HCT116 (cell line): ENCODE data around the gene GRK5. TPM values are rescaled to one million over a fixed set of nuclear protein-coding genes. Genes with fewer than 3 reads are reported as not detected.

Experiments used
- ATAC-seq: fragments of 200-7000 bp; cut with Tn5 transposase; 2 replicates; pipeline ENCODE4 v1.9.1; 2020; ENCODE audit warnings: mild to moderate bottlenecking, moderate library complexity
- BruUV-seq: library from RNA; stranded (reverse); fragments of 400-500 nt; replicated peaks from 2 replicates; lab custom pipeline; 2021; lab: Mats Ljungman, UMichigan
- CTCF ChIA-PET: fragments of 300-600 bp; sonication (Branson Sonifier 250); formaldehyde crosslinking; loops from one replicate; lab custom pipeline; 2021; ENCODE audit warnings: antibody characterized with exemption; lab: Charles Lee
- POLR2A ChIA-PET: fragments of 300-600, 350-600 bp; sonication (Branson Sonifier 250); formaldehyde crosslinking; loops from one replicate; lab custom pipeline; 2021; ENCODE audit warnings: antibody characterized with exemption; lab: Charles Lee
- RAD21 ChIA-PET, 2 experiments: fragments of 300-600 bp; sonication (Branson Sonifier 250); formaldehyde crosslinking; loops; one replicate each; lab custom pipeline; 2023; ENCODE audit warnings: low total read pairs in 2 of 2; ENCODE audit not compliant: uncharacterized antibody in 2 of 2, unreplicated experiment in 2 of 2, low non-redundant PET in 1 of 2; lab: Charles Lee
- DNase-seq: peaks from one replicate; pipeline ENCODE4 v3.0.0-alpha.2; 2010; ENCODE audit warnings: low read depth, low spot score
- H2AFZ ChIP-seq: fragments of 200-600 bp; shearing (Covaris generic), sonication (generic); 2 replicates; pipeline ENCODE4 v1.6.1; 2017; ENCODE audit warnings: low read depth, mixed run types, mixed read lengths, antibody characterized with exemption, low read length; ENCODE audit not compliant: poor library complexity, severe bottlenecking
- H3K27ac ChIP-seq: 2 replicates; pipeline ENCODE4 v1.5.1; 2012; ENCODE audit warnings: low read depth, low read length
- H3K27me3 ChIP-seq: fragments of 200-600 bp; sonication (generic); 2 replicates; pipeline ENCODE4 v1.6.1; 2016; ENCODE audit warnings: mixed run types, low read length, mixed read lengths; ENCODE audit not compliant: insufficient read depth
- H3K36me3 ChIP-seq, 2 experiments: fragments of 200-500 bp in 1 of 2; fragments of 200-600 bp in 1 of 2; sonication (Bioruptor generic) in 1 of 2; sonication (generic) in 1 of 2; 2 replicates each; pipeline versions ENCODE4 v1.5.1 to v1.6.1; 2014 to 2016; ENCODE audit warnings: low read length in 2 of 2, inconsistent platforms in 1 of 2, mixed read lengths in 1 of 2, mixed run types in 1 of 2; ENCODE audit not compliant: insufficient read depth in 2 of 2, control insufficient read depth in 1 of 2
- H3K4me1 ChIP-seq, 2 experiments: fragments of 200-600 bp in 1 of 2; sonication (generic) in 1 of 2; 2 replicates each; pipeline versions ENCODE4 v1.5.1 to v1.6.1; 2012 to 2017; ENCODE audit warnings: low read length in 2 of 2, inconsistent platforms in 1 of 2, mild to moderate bottlenecking in 1 of 2, mixed read lengths in 1 of 2, mixed run types in 1 of 2, moderate library complexity in 1 of 2; ENCODE audit not compliant: insufficient read depth in 2 of 2, control insufficient read depth in 1 of 2
- H3K4me2 ChIP-seq: fragments of 200-600 bp; sonication (generic); 2 replicates; pipeline ENCODE4 v1.6.1; 2017; ENCODE audit warnings: mixed run types, low read length, mixed read lengths
- H3K4me3 ChIP-seq, 2 experiments: fragments of 200-600 bp in 1 of 2; sonication (generic) in 1 of 2; replicated peaks in 1 of 2; 2 replicates each; pipeline ENCODE4 v1.5.1; 2011 to 2016; ENCODE audit warnings: low read length in 2 of 2, control low read depth in 1 of 2, low read depth in 1 of 2, mild to moderate bottlenecking in 1 of 2, mixed read lengths in 1 of 2, mixed run types in 1 of 2
- H3K79me2 ChIP-seq: fragments of 200-600 bp; sonication (generic); 2 replicates; pipeline ENCODE4 v1.6.1; 2017; ENCODE audit warnings: mild to moderate bottlenecking, mixed run types, low read length, moderate library complexity, mixed read lengths; ENCODE audit not compliant: insufficient read depth
- H3K9ac ChIP-seq: fragments of 200-600 bp; sonication (generic); 2 replicates; pipeline ENCODE4 v1.6.1; 2016; ENCODE audit warnings: low read length, mixed read lengths
- H3K9me2 ChIP-seq: fragments of 200-600 bp; sonication (generic), shearing (Covaris generic); 2 replicates; pipeline ENCODE4 v1.6.1; 2017; ENCODE audit warnings: mixed run types, mild to moderate bottlenecking, moderate library complexity; ENCODE audit not compliant: insufficient read depth
- H3K9me3 ChIP-seq, 2 experiments: fragments of 200-500 bp in 1 of 2; fragments of 200-600 bp in 1 of 2; sonication (Bioruptor generic) in 1 of 2; sonication (generic) in 1 of 2; 2 replicates each; pipeline ENCODE4 v1.6.1; 2014 to 2017; ENCODE audit warnings: low read length in 2 of 2, mixed read lengths in 2 of 2, inconsistent platforms in 1 of 2, low read depth in 1 of 2, mild to moderate bottlenecking in 1 of 2, mixed run types in 1 of 2, moderate library complexity in 1 of 2; ENCODE audit not compliant: control insufficient read depth in 1 of 2, insufficient read depth in 1 of 2
- H4K20me1 ChIP-seq: fragments of 200-600 bp; sonication (generic), shearing (Covaris generic); 2 replicates; pipeline ENCODE4 v1.6.1; 2017; ENCODE audit warnings: mixed run types, mild to moderate bottlenecking, moderate library complexity; ENCODE audit not compliant: insufficient read depth
- ATF3 ChIP-seq: IDR thresholded peaks from 2 replicates; pipeline ENCODE4 v1.6.1; 2012
- CEBPB ChIP-seq: IDR thresholded peaks from 2 replicates; pipeline ENCODE4 v1.6.1; 2012; ENCODE audit warnings: low read depth
- EGR1 ChIP-seq: IDR thresholded peaks from 2 replicates; pipeline ENCODE4 v1.6.1; 2012; ENCODE audit warnings: low read depth
- ELF1 ChIP-seq: IDR thresholded peaks from 2 replicates; pipeline ENCODE4 v1.6.1; 2012; ENCODE audit warnings: low read depth, borderline replicate concordance
- EZH2 ChIP-seq: fragments of 200-600 bp; sonication (generic); IDR thresholded peaks from 2 replicates; pipeline ENCODE4 v1.6.1; 2017; ENCODE audit warnings: antibody characterized with exemption, mixed run types
- EZH2phosphoT487 ChIP-seq: fragments of 200-600 bp; IDR thresholded peaks from 2 replicates; pipeline ENCODE4 v1.6.1; 2018; ENCODE audit warnings: antibody characterized with exemption, borderline replicate concordance
- FOSL1 ChIP-seq: IDR thresholded peaks from 2 replicates; pipeline ENCODE4 v1.6.1; 2012; ENCODE audit warnings: low read depth
- POLR2AphosphoS5 ChIP-seq: IDR thresholded peaks from 2 replicates; pipeline ENCODE4 v1.6.1; 2011; ENCODE audit warnings: mild to moderate bottlenecking, low read depth, low read length, moderate library complexity
- RAD21 ChIP-seq: IDR thresholded peaks from 2 replicates; pipeline ENCODE4 v1.6.1; 2012; ENCODE audit warnings: low read depth, mild to moderate bottlenecking
- SP1 ChIP-seq: IDR thresholded peaks from 2 replicates; pipeline ENCODE4 v1.6.1; 2012; ENCODE audit warnings: low read depth
- TCF7L2 ChIP-seq: IDR thresholded peaks from 2 replicates; pipeline ENCODE4 v1.7.0; 2011; ENCODE audit warnings: borderline replicate concordance, inconsistent platforms; ENCODE audit not compliant: insufficient read depth, insufficient read length; ENCODE audit errors: extremely low read depth
- ZFX ChIP-seq: fragments of 450-650 bp; IDR thresholded peaks from 2 replicates; pipeline ENCODE4 v1.6.1; 2017
- ZNF274 ChIP-seq: fragments of 200-500 bp; sonication (Bioruptor generic); IDR thresholded peaks from 2 replicates; pipeline ENCODE4 v1.6.1; 2014; ENCODE audit warnings: mild to moderate bottlenecking, low read depth, low read length, inconsistent platforms
- intact Hi-C: fragments of 100-400 bp; cut with micrococcal nuclease; formaldehyde crosslinking; loops from 2 replicates; pipeline ENCODE4 v1.10.0; 2022
- total RNA-seq: library from RNA; stranded (reverse); gene quantifications from one replicate; pipeline ENCODE4 v1.2.1, GENCODE V29; 2021; ENCODE audit not compliant: unreplicated experiment
- TF ChIP-seq, protein P1 (sequence below): IDR thresholded peaks from 2 replicates; pipeline ENCODE4 v1.6.1; 2012; ENCODE audit warnings: low read depth
- TF ChIP-seq, protein P2 (sequence below): IDR thresholded peaks from 2 replicates; pipeline ENCODE4 v1.6.1; 2012
- TF ChIP-seq, protein P3 (sequence below), 3 experiments: fragments of 200-600 bp in 1 of 3; sonication (generic) in 1 of 3; IDR thresholded peaks in 2 of 3; conservative IDR thresholded peaks in 1 of 3; 2 replicates each; pipeline ENCODE4 v1.5.1; 2012 to 2017; ENCODE audit warnings: low read depth in 2 of 3, low read length in 2 of 3, antibody characterized with exemption in 1 of 3, borderline replicate concordance in 1 of 3, control low read depth in 1 of 3, mild to moderate bottlenecking in 1 of 3, mixed read lengths in 1 of 3, mixed run types in 1 of 3, moderate library complexity in 1 of 3; ENCODE audit not compliant: insufficient read depth in 1 of 3

The GRK5 gene
- total RNA-seq, 1 experiment from 2014 or later, result 7.3 TPM

DNA sequence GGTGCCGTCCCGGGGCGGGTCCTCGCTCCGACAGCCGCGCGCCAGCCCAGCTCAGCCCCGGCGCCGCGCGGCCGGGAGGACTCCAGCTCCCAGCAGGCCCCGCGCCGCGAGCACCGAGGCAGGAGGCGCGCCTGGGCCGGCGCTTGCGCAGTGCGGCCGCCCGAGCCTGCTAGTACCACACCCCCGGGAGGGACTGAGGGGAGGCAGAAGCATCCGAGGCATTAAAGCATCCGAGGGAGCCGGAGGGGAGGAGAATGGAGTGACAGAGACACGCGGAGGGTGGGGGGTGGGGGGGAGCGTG lies at the start of gene GRK5 (continued):
- TF ChIP-seq, protein P1, sequence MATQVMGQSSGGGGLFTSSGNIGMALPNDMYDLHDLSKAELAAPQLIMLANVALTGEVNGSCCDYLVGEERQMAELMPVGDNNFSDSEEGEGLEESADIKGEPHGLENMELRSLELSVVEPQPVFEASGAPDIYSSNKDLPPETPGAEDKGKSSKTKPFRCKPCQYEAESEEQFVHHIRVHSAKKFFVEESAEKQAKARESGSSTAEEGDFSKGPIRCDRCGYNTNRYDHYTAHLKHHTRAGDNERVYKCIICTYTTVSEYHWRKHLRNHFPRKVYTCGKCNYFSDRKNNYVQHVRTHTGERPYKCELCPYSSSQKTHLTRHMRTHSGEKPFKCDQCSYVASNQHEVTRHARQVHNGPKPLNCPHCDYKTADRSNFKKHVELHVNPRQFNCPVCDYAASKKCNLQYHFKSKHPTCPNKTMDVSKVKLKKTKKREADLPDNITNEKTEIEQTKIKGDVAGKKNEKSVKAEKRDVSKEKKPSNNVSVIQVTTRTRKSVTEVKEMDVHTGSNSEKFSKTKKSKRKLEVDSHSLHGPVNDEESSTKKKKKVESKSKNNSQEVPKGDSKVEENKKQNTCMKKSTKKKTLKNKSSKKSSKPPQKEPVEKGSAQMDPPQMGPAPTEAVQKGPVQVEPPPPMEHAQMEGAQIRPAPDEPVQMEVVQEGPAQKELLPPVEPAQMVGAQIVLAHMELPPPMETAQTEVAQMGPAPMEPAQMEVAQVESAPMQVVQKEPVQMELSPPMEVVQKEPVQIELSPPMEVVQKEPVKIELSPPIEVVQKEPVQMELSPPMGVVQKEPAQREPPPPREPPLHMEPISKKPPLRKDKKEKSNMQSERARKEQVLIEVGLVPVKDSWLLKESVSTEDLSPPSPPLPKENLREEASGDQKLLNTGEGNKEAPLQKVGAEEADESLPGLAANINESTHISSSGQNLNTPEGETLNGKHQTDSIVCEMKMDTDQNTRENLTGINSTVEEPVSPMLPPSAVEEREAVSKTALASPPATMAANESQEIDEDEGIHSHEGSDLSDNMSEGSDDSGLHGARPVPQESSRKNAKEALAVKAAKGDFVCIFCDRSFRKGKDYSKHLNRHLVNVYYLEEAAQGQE, result no peak
- TF ChIP-seq, protein P2, sequence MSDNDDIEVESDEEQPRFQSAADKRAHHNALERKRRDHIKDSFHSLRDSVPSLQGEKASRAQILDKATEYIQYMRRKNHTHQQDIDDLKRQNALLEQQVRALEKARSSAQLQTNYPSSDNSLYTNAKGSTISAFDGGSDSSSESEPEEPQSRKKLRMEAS, result peak; percentile 49; the same call in 1 of the 2 replicates
- TF ChIP-seq FOSL1, result no peak
- no peak for TF ChIP-seq EGR1

GRCh38 chr10:119159332-119159731 lies 48.0 kb upstream of the GRK5 start:
- H3K9me3 ChIP-seq, result no peaks in the 10 kb centered on the region
- no peak overlapping the region for H3K27ac ChIP-seq
- no peak overlapping the region for H3K9ac ChIP-seq
- ATAC-seq (no peak), DNase-seq (no peak)
- ChIA-PET RAD21 (no interaction called here), CTCF (no interaction called here), POLR2A (no interaction called here)
- H4K20me1 ChIP-seq, result no peaks in the 10 kb centered on the region
- H3K79me2 ChIP-seq, result peaks cover 17% of the 10 kb centered on the region
- no peak overlapping the region for H2AFZ ChIP-seq
- intact Hi-C loops, result no loop called here
- no peaks in the 10 kb centered on the region for H3K9me2 ChIP-seq
- no peak overlapping the region for H3K4me2 ChIP-seq
- H3K27me3 ChIP-seq, result no peaks in the 10 kb centered on the region
- H3K4me3 ChIP-seq, result no peak overlapping the region
- no TSS peak for BruUV-seq
- H3K4me1 ChIP-seq, result peaks cover 0 to 4% of the 10 kb centered on the region in 2 experiments; a peak in 3 of 4 replicates
- peaks cover 36 to 76% of the 10 kb centered on the region in 2 experiments for H3K36me3 ChIP-seq
- no peak for TF ChIP-seq ATF3
- no peak for TF ChIP-seq SP1
- no peak for TF ChIP-seq ELF1
- TF ChIP-seq, protein P3, sequence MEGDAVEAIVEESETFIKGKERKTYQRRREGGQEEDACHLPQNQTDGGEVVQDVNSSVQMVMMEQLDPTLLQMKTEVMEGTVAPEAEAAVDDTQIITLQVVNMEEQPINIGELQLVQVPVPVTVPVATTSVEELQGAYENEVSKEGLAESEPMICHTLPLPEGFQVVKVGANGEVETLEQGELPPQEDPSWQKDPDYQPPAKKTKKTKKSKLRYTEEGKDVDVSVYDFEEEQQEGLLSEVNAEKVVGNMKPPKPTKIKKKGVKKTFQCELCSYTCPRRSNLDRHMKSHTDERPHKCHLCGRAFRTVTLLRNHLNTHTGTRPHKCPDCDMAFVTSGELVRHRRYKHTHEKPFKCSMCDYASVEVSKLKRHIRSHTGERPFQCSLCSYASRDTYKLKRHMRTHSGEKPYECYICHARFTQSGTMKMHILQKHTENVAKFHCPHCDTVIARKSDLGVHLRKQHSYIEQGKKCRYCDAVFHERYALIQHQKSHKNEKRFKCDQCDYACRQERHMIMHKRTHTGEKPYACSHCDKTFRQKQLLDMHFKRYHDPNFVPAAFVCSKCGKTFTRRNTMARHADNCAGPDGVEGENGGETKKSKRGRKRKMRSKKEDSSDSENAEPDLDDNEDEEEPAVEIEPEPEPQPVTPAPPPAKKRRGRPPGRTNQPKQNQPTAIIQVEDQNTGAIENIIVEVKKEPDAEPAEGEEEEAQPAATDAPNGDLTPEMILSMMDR (IDR thresholded peaks at IDR 0.05 in 2 of 3, conservative IDR thresholded peaks at IDR 0.05 in 1 of 3; ENCODE audit: borderline replicate concordance in 1 of 3, insufficient read depth in 1 of 3, low read depth in 2 of 3, low read length in 2 of 3), result no peak
- no peak for TF ChIP-seq TCF7L2
- TF ChIP-seq, protein P2, result no peak
- no peak for TF ChIP-seq CEBPB
- TF ChIP-seq EZH2phosphoT487, result no peak
- TF ChIP-seq POLR2AphosphoS5, result no peak
- TF ChIP-seq ZNF274, result no peak
- TF ChIP-seq FOSL1, result no peak
- TF ChIP-seq, protein P1, result no peak
- no peak for TF ChIP-seq ZFX
- no peak for TF ChIP-seq EZH2
- no peak for TF ChIP-seq RAD21
- TF ChIP-seq, all 23 proteins: peak for 0
